BJ (cell line): Measurements from ENCODE around the gene COL4A5. TPM values are rescaled to one million over a fixed set of nuclear protein-coding genes. Genes with fewer than 3 reads are reported as not detected.

Experiments
- CTCF ChIA-PET: fragments of 350-600 bp; formaldehyde crosslinking; extraction: SDS; loops from one replicate; lab custom pipeline; 2021; ENCODE audit warnings: antibody characterized with exemption, inconsistent platforms; lab: Yijun Ruan, JAX
- POLR2A ChIA-PET: fragments of 300-600 bp; sonication (Branson Sonifier 250); formaldehyde crosslinking; extraction: SDS; loops from one replicate; lab custom pipeline; 2021; ENCODE audit warnings: antibody characterized with exemption; lab: Charles Lee
- DNase-seq: peaks from one replicate; pipeline ENCODE4 v3.0.0-alpha.2; 2011; ENCODE audit warnings: low read depth
- H3K27me3 ChIP-seq: 2 replicates; pipeline ENCODE4 v1.6.0; 2011; ENCODE audit warnings: low read length; ENCODE audit not compliant: control insufficient read depth, insufficient read depth
- H3K36me3 ChIP-seq: 2 replicates; pipeline ENCODE4 v1.5.1; 2011; ENCODE audit warnings: low read length; ENCODE audit not compliant: control insufficient read depth, insufficient read depth
- H3K4me3 ChIP-seq: 2 replicates; pipeline ENCODE4 v1.5.1; 2011; ENCODE audit warnings: low read depth, mild to moderate bottlenecking, control low read depth, low read length
- polyA plus RNA-seq: library from polyadenylated mRNA; depleted of rRNA; stranded (reverse); fragments of >200 nt; gene quantifications from 2 replicates; pipeline ENCODE4 v1.2.3, GENCODE V29; 2011
- TF ChIP-seq, protein P1 (sequence below): IDR thresholded peaks from 2 replicates; pipeline ENCODE4 v1.5.1; 2011; ENCODE audit warnings: low read depth, mild to moderate bottlenecking, control low read depth, inconsistent platforms, low read length, moderate library complexity; ENCODE audit not compliant: insufficient read depth

COL4A5 gene
- polyA plus RNA-seq, 1 experiment, result 13.2 TPM

DNA sequence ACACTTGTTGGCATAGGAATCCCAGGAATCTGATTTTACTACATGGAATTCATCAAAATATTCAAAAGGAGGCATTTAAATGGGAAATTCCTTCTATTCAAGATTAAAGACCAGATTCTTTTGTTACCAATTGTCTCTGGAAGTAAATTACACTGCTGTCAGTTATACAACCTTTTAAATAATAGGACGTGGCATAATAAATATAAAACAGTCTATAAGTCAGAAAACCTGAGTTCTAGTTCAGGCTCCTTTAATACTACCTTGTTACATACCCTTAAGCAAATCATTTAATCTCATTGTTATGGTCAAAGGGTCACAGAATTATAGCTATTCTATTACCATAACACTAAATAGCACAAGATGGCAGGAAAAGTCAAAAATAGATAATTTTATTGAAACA is 20.2 kb upstream of the COL4A5 start:
- H3K27me3 ChIP-seq, result no peaks in the 10 kb centered on the region
- ChIA-PET POLR2A (no interaction called here), CTCF (interaction anchor here (0.6 kb wide), 1 partner anchor 1304 kb away, joined by 3 read pairs; no protein-coding TSS in a partner anchor)
- TF ChIP-seq, protein P1, sequence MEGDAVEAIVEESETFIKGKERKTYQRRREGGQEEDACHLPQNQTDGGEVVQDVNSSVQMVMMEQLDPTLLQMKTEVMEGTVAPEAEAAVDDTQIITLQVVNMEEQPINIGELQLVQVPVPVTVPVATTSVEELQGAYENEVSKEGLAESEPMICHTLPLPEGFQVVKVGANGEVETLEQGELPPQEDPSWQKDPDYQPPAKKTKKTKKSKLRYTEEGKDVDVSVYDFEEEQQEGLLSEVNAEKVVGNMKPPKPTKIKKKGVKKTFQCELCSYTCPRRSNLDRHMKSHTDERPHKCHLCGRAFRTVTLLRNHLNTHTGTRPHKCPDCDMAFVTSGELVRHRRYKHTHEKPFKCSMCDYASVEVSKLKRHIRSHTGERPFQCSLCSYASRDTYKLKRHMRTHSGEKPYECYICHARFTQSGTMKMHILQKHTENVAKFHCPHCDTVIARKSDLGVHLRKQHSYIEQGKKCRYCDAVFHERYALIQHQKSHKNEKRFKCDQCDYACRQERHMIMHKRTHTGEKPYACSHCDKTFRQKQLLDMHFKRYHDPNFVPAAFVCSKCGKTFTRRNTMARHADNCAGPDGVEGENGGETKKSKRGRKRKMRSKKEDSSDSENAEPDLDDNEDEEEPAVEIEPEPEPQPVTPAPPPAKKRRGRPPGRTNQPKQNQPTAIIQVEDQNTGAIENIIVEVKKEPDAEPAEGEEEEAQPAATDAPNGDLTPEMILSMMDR, result no peak
- DNase-seq, result no peak
- H3K4me3 ChIP-seq, result no peak overlapping the region
- no peaks in the 10 kb centered on the region for H3K36me3 ChIP-seq

DNA sequence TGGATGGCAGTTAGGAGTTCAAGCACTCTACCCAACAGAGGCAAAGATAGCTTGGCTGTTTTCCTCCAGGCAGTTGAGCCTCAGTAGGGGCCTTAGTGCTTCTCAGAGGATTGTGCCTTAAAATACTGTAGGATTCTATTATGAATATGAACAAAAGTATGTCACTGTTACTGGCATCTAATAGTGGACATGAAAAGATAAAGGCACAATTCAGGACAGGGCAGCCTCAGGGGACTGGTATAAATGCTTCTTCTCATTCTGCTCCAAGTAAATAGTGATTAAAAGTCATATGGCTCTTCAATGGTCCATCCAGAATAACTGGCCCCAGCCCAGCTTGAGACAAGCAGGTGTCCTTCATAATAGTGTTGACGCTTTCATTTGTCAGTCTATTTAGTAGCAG is 19.2 kb upstream of the COL4A5 start:
- DNase-seq, result no peak
- ChIA-PET POLR2A (no interaction called here), CTCF (no interaction called here)
- Histone ChIP-seq H3K4me3 (no peak overlapping the region), H3K27me3 (no peaks in the 10 kb centered on the region), H3K36me3 (no peaks in the 10 kb centered on the region)
- TF ChIP-seq, protein P1, result no peak

DNA sequence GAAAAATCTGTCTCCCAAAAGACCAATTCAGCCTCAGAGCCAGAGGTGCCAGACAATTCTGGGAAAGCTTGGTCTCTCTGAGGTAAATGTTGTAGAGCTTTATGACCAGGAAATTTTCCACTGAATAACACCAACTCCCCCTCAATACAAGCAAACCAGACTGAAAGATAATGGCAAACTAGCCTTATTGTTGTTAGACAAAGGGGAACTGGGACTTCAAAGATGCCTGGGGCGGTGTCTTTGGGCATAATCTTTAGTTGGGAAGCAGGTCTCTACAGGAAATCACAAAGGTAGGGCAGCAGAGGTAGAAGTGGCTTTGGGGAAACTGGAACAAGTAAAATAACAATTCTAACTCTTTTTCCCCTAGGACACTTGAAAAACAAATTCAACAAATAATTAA is 13.4 kb upstream of the COL4A5 start:
- Histone ChIP-seq H3K27me3 (no peaks in the 10 kb centered on the region), H3K36me3 (no peaks in the 10 kb centered on the region), H3K4me3 (no peak overlapping the region)
- CTCF ChIA-PET, result no interaction called here
- POLR2A ChIA-PET, result no interaction called here
- DNase-seq, result no peak
- TF ChIP-seq, protein P1, result no peak

DNA sequence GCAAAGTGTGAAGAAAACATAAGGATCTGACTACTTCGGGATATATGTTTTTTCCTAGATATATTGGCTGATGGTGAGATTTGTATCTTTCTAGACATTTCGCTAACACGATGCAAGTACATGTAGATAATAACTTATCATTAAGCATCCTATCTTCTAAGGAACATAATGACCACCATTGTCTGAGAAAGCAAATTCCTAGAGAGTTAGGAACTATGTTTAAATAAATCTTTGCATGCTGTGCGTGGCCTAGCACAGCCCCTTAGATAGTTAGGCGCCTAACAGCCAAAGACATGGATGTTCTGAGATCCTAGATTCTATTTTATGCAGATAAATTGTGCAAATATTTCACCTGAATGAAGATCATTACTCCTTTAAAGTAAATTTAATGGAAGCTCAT is 4.4 kb upstream of the COL4A5 start:
- H3K36me3 ChIP-seq, result no peaks in the 10 kb centered on the region
- no peaks in the 10 kb centered on the region for H3K27me3 ChIP-seq
- TF ChIP-seq, protein P1, result no peak
- DNase-seq, result no peak
- H3K4me3 ChIP-seq, result no peak overlapping the region
- ChIA-PET POLR2A (no interaction called here), CTCF (no interaction called here)

DNA sequence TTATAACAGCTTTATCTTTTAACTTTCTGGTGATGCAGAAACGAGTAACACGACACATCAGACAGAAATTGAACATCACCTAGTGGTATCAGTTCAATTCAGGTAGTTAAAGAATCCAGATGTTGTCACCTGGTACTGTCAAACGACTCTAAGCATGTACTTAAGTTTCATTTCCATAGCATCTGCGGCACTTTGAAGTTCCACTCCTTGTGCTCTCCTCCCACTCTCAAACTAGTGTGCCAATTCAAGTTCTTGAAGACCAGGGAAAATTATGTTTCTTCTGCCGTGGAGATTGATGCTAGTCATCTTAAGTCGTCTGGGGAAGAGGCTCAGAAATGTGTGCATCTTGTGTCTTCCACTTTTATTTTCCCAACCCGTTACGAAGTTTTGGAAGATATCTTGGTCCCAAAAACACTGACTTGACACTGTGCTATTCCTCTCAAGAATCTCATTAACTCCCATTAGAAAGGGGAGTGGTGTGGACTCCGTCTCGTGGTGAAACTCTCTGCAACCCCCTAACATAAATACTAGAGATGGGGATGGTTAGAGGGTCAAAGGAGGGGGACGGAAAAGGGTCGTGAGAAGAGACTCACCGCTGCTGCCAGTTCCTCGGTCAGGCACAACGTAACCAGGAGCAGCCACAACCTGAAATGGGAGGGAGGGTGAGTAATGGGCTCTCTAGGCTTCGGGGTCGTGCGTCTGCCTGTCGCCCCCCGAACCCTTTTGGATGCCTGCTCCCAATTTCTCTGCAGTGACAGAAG is 2.1 kb upstream of the COL4A5 start:
- POLR2A ChIA-PET, result no interaction called here
- CTCF ChIA-PET, result interaction anchor here (0.5 kb wide), 1 partner anchor 98 kb away, joined by 4 read pairs; no protein-coding TSS in a partner anchor
- no peaks in the 10 kb centered on the region for H3K27me3 ChIP-seq
- H3K4me3 ChIP-seq, result no peak overlapping the region
- no peaks in the 10 kb centered on the region for H3K36me3 ChIP-seq
- TF ChIP-seq, protein P1, result no peak
- no peak for DNase-seq
